Esophagus muscularis mucosa (tissue), 4 donors: ENCODE results near the gene KLHL13.

Source experiments
- EP300 ChIP-seq: sonication (generic); formaldehyde crosslinking; IDR thresholded peaks from one replicate; pipeline ENCODE4 v1.6.1; 2017; ENCODE audit warnings: antibody characterized with exemption
- POLR2A ChIP-seq: fragments of 450-650 bp; IDR thresholded peaks from one replicate; pipeline ENCODE4 v1.6.1; 2017; ENCODE audit warnings: antibody characterized with exemption, moderate library complexity, mild to moderate bottlenecking, low read depth
- POLR2AphosphoS5 ChIP-seq, 2 donors: sonication (generic); formaldehyde crosslinking; IDR thresholded peaks; one replicate each; pipeline ENCODE4 v1.6.1; 2017; ENCODE audit warnings: antibody characterized with exemption in 2 of 2
- TF ChIP-seq, protein P1 (sequence below), 3 experiments: fragments of 200-600 bp in 2 of 3; fragments of 450-650 bp in 1 of 3; sonication (generic) in 2 of 3; IDR thresholded peaks; one replicate each; pipeline ENCODE4 v1.5.1; 2017 to 2019; ENCODE audit warnings: antibody characterized with exemption in 3 of 3, mild to moderate bottlenecking in 2 of 3, moderate library complexity in 1 of 3

DNA sequence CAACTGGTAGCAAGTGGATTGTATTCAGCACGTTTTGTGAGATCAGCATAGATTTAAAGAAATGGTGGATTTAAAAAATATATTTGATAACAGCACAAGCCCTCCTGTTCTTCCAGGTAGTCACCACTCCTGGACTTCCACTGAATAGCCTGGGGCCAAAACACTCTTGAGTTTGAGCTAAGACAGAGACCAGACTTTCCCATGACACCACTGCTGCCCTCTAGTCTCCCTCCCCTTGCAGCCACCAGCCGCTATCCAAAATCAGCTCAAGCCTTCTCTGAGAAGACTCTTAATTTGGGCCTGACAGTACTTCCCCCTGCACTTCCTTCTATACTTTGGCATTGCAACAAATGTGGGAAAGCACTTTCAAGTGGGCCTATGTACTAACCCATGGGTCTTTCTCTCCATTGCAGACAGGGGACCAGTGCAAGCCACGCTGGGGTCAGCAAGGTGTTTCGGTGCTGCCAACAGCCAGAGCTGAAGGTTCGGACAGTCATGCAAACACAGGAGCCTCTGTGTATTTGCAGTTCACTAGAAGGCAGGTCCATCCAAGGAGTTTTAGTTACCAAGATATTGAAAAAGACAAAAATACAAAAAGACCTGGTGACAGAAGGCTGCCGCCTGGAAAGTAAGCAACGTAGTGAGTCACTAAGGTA is 40.5 kb upstream of the KLHL13 start:
- TF ChIP-seq POLR2AphosphoS5 (IDR thresholded peaks at IDR 0.05) (no peak), POLR2A (no peak), EP300 (no peak)
- TF ChIP-seq, protein P1, sequence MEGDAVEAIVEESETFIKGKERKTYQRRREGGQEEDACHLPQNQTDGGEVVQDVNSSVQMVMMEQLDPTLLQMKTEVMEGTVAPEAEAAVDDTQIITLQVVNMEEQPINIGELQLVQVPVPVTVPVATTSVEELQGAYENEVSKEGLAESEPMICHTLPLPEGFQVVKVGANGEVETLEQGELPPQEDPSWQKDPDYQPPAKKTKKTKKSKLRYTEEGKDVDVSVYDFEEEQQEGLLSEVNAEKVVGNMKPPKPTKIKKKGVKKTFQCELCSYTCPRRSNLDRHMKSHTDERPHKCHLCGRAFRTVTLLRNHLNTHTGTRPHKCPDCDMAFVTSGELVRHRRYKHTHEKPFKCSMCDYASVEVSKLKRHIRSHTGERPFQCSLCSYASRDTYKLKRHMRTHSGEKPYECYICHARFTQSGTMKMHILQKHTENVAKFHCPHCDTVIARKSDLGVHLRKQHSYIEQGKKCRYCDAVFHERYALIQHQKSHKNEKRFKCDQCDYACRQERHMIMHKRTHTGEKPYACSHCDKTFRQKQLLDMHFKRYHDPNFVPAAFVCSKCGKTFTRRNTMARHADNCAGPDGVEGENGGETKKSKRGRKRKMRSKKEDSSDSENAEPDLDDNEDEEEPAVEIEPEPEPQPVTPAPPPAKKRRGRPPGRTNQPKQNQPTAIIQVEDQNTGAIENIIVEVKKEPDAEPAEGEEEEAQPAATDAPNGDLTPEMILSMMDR (IDR thresholded peaks at IDR 0.05) = no peak
